ENCODE results near the gene TXNRD1.
"Not testable (repeated sequence)": the region's sequence is repeated elsewhere in the genome, so short reads cannot be mapped to it uniquely, and the experiment has no call there.

Gene TXNRD1

GRCh38 chr12:104328278-104328677 lies 112.7 kb downstream of the TXNRD1 start:
- H3K36me3 Mint-ChIP-seq = peaks cover 32% of the 10 kb centered on the region
- not testable (repeated sequence) for H3K4me3 Mint-ChIP-seq, H3K9me3 Mint-ChIP-seq, H3K27me3 Mint-ChIP-seq, H3K4me1 Mint-ChIP-seq, ATAC-seq, H3K27ac Mint-ChIP-seq

DNA sequence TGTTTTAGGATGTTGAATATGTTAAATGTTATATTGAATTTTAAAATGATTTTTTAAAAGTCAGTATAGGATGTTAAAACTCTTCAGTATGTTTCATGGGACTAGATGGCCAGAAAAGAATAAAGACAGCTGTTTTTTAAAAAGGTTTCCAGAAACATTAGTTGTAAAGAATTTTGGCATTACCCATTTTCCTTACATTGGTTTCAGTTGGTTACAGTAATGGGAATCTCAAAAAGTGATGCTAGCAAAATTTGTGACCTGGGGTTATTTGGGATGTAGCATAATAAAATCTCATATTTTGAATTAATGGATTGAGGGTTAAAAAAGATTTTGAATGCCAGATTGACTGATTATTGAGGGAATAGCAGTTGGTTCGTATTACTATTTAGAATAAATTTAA lies 113.2 kb downstream of the TXNRD1 start:
- Mint-ChIP-seq H3K9me3 (no peaks in the 10 kb centered on the region), H3K27me3 (no peaks in the 10 kb centered on the region), H3K4me1 (no peaks in the 10 kb centered on the region), H3K36me3 (peaks cover 35% of the 10 kb centered on the region), H3K27ac (no peak overlapping the region), H3K4me3 (no peak overlapping the region)
- ATAC-seq = no peak

DNA sequence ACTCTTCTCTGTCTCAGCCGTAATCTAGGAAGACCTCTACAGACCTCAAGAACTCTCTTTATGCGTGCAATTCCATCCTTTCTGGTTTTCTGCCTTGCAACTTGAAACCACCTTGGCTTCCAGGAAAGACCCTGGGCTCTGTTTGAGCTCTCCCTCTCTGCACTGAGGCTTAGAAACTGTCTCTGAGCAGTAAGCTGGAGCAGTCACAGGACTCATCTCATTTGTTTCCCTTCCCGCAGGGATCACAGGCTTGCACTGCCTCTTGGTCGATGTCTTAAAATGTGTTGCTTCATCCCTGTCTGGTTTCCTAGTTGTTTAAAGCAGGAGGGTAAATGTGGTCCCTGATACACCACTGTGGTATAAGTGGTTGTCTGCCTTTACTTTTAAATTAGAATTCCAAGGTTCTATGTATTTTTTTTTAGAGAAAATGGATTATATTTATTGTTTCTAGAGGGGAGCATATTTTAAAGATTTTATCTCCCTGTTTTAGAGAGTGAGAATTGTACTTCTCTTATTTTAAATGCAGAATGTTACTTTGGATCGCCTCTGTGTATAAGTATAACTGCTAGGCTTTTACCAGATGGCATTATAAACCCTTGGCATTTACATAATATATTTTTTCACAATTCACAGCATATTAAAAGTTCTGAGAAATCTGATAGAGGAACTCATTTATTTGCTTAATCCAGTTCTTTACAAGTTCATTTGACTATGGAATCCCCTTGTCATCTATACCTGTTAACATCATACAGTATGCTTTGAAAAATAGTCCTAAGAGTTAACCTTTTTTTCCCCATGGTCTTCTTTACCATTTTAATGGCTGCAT lies 114.3 kb downstream of the TXNRD1 start:
- Mint-ChIP-seq H3K27me3 (no peaks in the 10 kb centered on the region), H3K27ac (no peak overlapping the region), H3K36me3 (peaks cover 36% of the 10 kb centered on the region), H3K9me3 (no peaks in the 10 kb centered on the region), H3K4me1 (no peaks in the 10 kb centered on the region), H3K4me3 (no peak overlapping the region)
- no peak for ATAC-seq

- H3K27ac Mint-ChIP-seq = no peak overlapping the region
- H3K36me3 Mint-ChIP-seq = peaks cover 29% of the 10 kb centered on the region
- H3K4me1 Mint-ChIP-seq = no peaks in the 10 kb centered on the region
- H3K27me3 Mint-ChIP-seq = no peaks in the 10 kb centered on the region
- H3K4me3 Mint-ChIP-seq = no peak overlapping the region
- H3K9me3 Mint-ChIP-seq = no peaks in the 10 kb centered on the region
- ATAC-seq = no peak
These were observed 115.8 kb downstream of the TXNRD1 start for GRCh38 chr12:104331376-104331775.

GRCh38 chr12:104332273-104332672 lies 116.7 kb downstream of the TXNRD1 start:
- H3K4me3 Mint-ChIP-seq, ATAC-seq, H3K27me3 Mint-ChIP-seq, H3K27ac Mint-ChIP-seq, H3K4me1 Mint-ChIP-seq, H3K9me3 Mint-ChIP-seq: not testable (repeated sequence)
- H3K36me3 Mint-ChIP-seq = peaks cover 21% of the 10 kb centered on the region

GRCh38 chr12:104333692-104334255 lies 118.2 kb downstream of the TXNRD1 start:
- Mint-ChIP-seq H3K27me3 (no peaks in the 10 kb centered on the region), H3K4me1 (no peaks in the 10 kb centered on the region), H3K27ac (no peak overlapping the region), H3K36me3 (peaks cover 22% of the 10 kb centered on the region), H3K9me3 (no peaks in the 10 kb centered on the region), H3K4me3 (no peak overlapping the region)
- ATAC-seq = no peak

- Mint-ChIP-seq H3K27ac (no peak overlapping the region), H3K27me3 (no peaks in the 10 kb centered on the region), H3K9me3 (no peaks in the 10 kb centered on the region), H3K4me3 (no peak overlapping the region), H3K36me3 (peaks cover 30% of the 10 kb centered on the region), H3K4me1 (no peaks in the 10 kb centered on the region)
- ATAC-seq = no peak
These were observed 119.0 kb downstream of the TXNRD1 start for GRCh38 chr12:104334581-104334980.

GRCh38 chr12:104336115-104336514 lies 120.5 kb downstream of the TXNRD1 start:
- Mint-ChIP-seq H3K27ac (no peak overlapping the region), H3K36me3 (peaks cover 43% of the 10 kb centered on the region), H3K4me1 (no peaks in the 10 kb centered on the region), H3K4me3 (no peak overlapping the region), H3K27me3 (no peaks in the 10 kb centered on the region), H3K9me3 (no peaks in the 10 kb centered on the region)
- ATAC-seq = no peak

GRCh38 chr12:104337030-104337558 lies 121.5 kb downstream of the TXNRD1 start:
- Mint-ChIP-seq H3K27ac (no peak overlapping the region), H3K9me3 (no peaks in the 10 kb centered on the region), H3K36me3 (peaks cover 50% of the 10 kb centered on the region), H3K4me1 (no peaks in the 10 kb centered on the region), H3K27me3 (no peaks in the 10 kb centered on the region), H3K4me3 (no peak overlapping the region)
- ATAC-seq = no peak

GRCh38 chr12:104339663-104340062 lies 124.1 kb downstream of the TXNRD1 start:
- H3K4me1 Mint-ChIP-seq = no peaks in the 10 kb centered on the region
- no peaks in the 10 kb centered on the region for H3K27me3 Mint-ChIP-seq
- H3K27ac Mint-ChIP-seq = no peak overlapping the region
- peaks cover 55% of the 10 kb centered on the region for H3K36me3 Mint-ChIP-seq
- no peaks in the 10 kb centered on the region for H3K9me3 Mint-ChIP-seq
- no peak overlapping the region for H3K4me3 Mint-ChIP-seq
- no peak for ATAC-seq

DNA sequence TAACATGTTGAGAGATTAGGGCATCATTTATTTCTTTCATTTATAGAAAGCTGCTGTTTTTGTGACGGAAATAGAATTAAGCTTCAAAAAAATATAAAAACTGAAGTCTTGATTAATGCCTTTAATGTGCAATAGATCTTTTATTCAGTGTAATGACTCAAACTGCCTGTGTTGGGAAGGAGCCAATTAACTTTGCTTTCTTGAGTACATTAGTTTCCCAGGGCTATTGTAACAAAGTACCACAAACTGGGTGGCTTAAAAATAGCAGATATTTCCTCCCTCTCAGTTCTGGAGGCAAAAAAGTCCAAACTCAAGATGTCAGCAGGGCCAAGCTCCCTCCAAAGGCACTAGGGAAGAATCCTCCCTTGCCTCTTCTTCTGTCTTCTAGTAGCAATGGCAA lies 124.6 kb downstream of the TXNRD1 start:
- Mint-ChIP-seq H3K4me3 (no peak overlapping the region), H3K27ac (no peak overlapping the region), H3K9me3 (no peaks in the 10 kb centered on the region), H3K4me1 (no peaks in the 10 kb centered on the region), H3K27me3 (no peaks in the 10 kb centered on the region), H3K36me3 (peaks cover 52% of the 10 kb centered on the region)
- ATAC-seq = no peak

DNA sequence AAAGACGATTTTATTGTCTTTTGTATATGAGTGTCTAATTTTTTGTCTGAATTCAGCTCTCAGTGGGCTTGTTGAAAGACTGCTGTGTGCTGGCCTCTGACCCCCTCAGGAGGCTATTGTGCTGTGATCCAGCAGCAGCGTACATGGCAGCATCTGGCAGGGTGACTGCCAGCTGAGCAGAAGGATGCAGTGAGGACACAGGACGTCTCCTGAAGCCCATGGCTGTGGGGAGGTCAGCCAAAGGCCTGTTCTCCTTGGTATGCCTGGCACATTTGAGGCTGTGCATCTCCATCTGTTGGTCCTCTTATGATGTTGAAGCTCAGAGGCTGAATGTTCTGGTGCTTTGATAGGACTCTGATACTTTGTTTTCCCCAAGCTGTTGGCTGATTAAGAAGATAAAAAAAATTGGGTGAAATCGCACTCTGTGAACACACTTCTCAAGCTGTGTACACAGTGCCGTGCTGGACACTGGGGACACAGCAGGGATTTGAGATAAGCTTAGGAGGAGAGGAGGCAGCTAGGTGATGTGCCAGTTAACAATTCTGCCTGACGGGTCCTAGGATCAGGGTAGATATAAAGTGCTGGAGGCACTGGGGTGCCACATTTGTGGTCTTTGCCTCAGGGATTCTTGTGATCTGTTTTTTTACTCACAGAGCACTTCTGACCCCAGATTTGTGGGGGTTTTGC lies 125.5 kb downstream of the TXNRD1 start:
- Mint-ChIP-seq H3K9me3 (no peaks in the 10 kb centered on the region), H3K27ac (no peak overlapping the region), H3K4me1 (no peaks in the 10 kb centered on the region), H3K4me3 (no peak overlapping the region), H3K36me3 (peaks cover 51% of the 10 kb centered on the region), H3K27me3 (no peaks in the 10 kb centered on the region)
- no peak for ATAC-seq

DNA sequence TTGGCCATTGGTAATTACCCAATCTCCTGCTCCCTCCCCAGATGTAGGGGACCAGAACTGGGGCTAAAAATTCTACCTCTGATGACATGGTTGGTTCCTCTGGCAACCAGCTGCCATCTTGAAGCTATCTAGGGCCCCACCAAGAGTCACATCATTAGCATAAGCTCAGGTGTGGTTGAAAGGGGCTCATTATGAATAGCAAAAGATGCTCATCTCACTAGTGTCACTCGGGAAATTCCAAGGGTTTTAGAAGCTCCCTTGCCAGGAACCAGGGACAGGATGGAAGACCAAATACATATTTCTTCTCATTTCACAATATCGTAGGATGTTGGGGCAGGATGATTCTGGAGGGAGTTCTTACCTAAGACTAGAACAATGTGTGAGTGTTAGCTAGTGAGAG lies 126.6 kb downstream of the TXNRD1 start:
- Mint-ChIP-seq H3K36me3 (peaks cover 52% of the 10 kb centered on the region), H3K4me3 (no peak overlapping the region), H3K27ac (no peak overlapping the region), H3K4me1 (no peaks in the 10 kb centered on the region), H3K9me3 (no peaks in the 10 kb centered on the region), H3K27me3 (no peaks in the 10 kb centered on the region)
- no peak for ATAC-seq

DNA sequence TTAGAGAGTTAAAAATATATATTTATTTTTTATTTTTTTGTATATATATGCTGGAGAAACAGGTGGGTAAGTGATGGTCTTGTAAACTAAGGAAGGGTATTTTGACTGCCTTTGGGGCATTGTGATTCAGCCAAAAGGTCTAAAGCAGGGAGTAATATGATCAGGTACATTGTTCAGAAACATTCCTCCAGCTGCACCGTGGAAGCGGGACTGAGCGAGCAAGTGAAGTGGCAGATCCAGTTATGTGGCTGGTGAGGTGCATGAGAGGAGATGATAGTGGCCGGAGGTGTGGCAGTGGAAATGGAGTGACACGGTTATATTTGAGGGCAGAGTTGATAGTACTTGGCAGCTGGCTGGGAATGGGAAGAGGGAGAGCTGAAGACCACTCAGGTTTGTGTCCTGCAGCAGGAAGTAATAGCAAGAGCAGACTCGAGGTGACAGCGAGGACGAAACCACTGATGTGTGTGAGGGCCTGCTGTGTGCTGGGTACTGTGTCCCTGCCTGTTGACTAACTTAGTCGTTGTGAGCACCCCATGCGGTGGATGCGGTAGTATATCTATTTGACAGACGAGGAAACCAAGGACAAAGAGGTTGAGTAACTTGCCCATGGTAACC lies 127.2 kb downstream of the TXNRD1 start:
- no peaks in the 10 kb centered on the region for H3K9me3 Mint-ChIP-seq

DNA sequence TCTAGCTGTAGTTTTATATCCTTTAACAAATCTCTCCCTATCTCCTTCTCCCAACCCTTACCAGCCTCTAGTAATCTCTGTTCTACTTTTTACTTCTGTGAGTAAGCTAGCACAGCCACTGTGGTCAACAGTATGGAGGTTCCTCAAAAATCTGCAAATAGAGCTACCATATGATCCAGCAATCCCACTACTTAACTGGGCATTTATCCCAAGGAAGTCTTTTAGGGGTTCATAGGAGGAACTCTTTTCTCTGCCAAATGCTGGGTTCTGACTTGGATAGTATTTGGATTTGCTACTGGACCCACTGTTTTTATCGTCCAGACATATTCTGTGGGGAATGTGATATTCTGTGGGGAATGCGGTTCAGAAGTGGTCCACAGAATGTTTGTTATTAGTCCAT lies 129.1 kb downstream of the TXNRD1 start:
- Mint-ChIP-seq H3K27ac (no peak overlapping the region), H3K9me3 (no peaks in the 10 kb centered on the region), H3K4me1 (no peaks in the 10 kb centered on the region), H3K4me3 (no peak overlapping the region), H3K27me3 (no peaks in the 10 kb centered on the region), H3K36me3 (peaks cover 65% of the 10 kb centered on the region)
- no peak for ATAC-seq

More for the DNA sequence above, 127.2 kb downstream of the TXNRD1 start:
- Mint-ChIP-seq H3K4me3 (no peak overlapping the region), H3K36me3 (peaks cover 58% of the 10 kb centered on the region), H3K4me1 (no peaks in the 10 kb centered on the region), H3K27ac (no peak overlapping the region), H3K27me3 (no peaks in the 10 kb centered on the region)
- ATAC-seq = no peak

Measured in stimulated activated memory B cell treated with anti-CD40 and anti-IgM and Interleukin-4, amounts not matched to agents 10 μg/mL and 1 μg/mL and 100 μg/mL, for 72 hours (primary cell).